GM21717 (cell line): ENCODE results near the gene PHPT1.
"Not testable (repeated sequence)": the region's sequence is repeated elsewhere in the genome, so short reads cannot be mapped to it uniquely, and the experiment has no call there.

ENCODE experiments used
- ATAC-seq: cut with Tn5 transposase; IDR thresholded peaks from one replicate; pipeline ENCODE4 v1.9.1; 2021; ENCODE audit warnings: mild to moderate bottlenecking, moderate library complexity; ENCODE audit not compliant: unreplicated experiment

Gene PHPT1

DNA sequence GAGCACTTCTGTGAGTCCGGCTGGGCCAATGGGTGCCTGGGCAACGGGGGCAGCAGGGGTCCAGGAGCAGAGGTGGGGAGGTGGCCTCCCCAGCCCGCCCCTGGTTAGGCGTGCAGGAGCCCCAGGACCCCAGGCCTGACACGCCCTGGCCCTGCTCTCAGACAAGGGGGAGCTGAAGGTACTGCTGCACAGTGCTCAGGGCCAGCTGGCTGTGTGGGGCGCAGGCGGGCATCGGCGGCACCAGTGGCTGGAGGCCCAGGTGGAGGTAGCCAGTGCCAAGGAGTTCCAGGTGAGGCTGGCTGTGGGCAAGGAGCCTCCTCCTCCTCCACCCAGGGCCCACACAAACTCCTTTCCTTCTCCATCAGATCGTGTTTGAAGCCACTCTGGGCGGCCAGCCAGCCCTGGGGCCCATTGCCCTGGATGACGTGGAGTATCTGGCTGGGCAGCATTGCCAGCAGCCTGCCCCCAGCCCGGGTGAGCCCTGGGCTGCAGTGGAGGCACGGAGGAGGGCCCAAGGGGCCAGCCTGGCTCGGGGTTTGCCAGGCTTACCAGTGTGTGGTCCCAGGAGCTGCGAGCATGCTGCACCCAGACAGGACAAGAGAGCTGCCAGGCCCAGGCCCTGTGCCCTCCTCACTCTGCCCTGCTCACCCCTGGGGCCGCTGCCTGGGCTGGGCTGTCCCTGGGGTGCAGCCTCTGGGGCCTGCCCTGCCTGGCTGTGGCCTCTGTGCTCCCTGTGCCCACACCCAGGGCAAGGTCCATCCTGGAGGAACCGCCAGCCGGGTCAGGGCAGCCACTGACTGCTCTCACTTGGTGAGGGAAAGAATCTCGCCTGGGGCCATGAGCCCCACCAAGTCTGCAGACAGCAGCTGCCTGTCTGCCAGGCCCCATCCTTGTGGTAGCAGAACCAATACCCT lies 9.9 kb downstream of the PHPT1 start:
- ATAC-seq: no peak

DNA sequence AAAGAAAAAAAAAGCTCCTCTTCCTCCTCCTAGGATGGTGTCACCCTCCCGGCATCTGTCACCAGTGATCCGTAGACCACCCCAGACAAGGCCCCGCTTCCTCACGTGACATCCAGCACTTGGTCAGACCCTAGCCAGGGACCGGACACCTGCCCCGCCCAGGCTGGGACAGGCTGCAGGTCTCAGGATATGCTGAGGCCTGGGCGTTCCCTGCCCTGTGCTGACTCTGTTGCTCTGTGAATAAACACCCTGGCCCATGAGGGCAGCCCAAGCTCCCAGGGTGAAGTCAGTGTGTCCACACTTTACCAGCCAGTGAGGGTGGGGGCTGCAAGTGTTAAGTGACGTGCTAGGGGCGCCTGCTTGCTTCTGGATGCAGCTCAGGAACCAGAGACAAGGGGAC lies 11.3 kb downstream of the PHPT1 start:
- no peak for ATAC-seq

DNA sequence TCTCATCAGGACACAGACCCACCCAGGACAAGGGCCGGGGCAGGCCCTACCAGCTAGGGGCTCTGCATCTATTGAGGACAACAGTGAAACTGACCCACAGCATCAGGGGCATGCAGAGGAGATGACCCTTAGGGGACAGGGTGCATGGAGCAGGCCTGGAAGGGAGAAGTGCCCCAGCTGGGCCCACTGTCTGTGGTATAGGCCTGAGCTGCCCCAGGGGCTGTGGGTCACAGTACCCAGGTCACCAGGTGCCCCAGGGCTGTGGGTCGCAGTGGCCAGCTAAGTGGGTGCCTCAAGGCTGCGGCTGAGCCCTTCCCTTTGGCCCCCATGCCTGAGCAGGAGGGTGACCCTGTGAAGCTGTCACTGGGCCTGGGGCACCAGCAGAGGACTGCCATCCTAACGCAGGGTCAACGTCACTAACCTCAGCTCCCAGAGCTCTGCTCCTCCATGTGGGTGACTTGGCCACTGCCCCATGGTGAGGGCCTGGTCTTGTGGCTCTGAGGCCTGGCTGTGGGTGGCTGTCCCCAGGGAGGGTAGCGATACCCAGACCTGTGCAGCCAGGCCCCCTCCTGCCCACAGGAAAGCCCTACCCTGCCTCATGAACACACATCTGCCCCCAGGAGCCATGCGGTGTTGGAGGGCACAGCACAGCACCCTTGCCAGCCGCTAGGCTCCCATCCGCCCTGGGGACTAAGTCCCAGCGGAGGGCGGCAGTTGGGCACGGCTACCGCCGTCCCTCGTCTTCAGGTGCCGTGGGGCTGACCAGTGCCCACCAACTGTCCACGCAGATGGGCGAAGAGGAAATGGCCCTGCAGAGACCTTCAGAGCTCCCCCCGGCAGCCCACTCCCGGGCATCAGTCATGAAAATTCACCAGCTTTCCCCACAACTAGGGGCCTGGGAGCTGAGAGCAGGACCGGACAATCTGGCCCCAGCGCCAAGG lies 12.0 kb downstream of the PHPT1 start:
- no peak for ATAC-seq

DNA sequence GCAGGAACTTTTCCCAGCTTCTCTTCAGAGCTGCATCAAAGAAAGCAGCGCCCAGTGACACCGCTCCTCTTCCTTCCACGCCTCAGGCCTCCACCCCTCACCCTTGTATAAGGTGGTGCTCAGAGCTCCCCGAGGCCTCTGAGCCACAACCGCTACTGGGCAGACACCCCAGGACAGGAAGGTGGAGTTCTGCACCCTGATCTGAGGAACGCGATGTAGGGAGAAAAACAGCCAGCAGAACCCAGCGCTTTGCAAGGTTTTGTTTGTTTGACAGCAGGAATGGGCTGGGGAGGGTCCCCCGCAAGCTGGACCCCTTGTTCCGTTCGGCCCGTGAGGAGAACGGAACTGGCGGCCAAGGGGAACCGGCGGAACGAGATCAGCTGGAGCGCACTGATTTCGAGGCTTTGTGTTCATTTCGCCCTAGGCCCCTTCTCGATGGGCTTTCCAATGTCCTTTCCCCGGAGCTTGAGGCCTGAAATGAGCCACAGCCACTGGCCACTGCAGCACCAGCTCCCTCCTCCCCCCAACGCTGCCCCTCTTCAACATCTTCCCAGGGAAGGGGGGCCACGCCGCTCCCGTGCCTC lies 12.8 kb downstream of the PHPT1 start:
- no peak for ATAC-seq

DNA sequence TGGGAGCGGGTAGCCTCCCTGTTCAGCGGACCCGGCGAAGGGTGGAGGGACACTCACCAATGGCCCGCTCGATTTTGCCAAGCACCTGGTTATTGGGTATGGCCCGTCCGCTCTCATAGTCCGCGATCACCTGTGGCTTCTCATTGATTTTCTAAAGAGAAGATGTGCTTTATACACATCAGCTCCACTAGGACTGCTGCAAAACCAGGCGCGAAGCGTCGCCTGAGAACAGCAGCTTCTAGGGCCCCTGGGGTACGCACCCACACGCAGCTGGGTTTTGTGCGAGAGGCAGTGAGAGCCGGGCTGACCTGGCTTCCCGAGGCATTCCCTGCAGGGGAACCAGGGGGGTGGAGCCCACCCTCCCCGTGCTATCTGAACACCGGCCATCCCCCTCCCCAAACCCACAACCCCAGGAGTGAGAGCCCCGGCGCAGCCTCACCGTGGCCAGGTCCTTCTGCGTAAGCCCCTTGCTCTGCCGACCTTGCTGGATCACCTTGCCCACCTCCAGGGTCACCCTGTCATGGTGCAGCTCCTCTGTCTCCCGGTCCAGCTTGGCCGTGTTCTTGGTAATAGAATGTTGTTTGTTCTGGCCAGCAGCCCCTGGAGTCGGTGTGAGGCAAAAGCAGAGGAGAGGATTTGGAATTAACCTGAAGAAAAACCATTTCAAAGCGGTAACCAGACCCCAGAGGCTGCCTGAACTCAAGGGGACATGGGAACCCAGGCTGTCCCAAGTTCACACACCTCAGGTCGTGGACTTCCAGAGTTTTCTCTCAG lies 13.8 kb downstream of the PHPT1 start:
- ATAC-seq: no peak

DNA sequence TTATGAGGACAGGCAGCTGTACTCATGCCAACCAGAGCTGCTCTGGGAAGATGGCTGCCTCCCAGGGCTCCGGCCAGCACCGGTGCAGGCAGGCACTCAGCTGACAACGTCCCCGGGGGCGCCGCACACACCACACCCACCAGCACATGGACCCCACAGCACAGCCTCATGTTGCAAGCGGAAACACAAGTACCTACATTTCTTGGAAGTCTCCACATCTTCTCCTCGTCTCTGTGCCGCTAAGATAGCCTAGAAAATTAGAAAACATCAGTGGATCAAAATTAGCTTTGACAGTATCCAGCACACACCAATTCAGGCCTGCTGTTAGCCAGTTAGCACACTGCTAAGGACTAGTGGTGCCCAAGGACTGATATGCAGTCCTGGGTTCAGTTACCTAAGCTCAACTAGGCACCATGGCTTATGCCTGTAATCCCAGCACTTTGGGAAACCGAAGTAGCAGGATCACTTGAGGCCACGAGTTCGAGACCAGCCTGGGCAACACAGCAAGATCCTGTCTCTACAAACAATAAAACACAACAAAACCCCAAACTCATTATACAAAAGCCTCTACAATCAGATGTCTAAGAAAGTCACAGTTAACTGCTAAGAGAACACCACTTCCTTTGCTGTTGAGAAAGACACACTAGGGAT lies 14.5 kb downstream of the PHPT1 start:
- ATAC-seq: no peak

DNA sequence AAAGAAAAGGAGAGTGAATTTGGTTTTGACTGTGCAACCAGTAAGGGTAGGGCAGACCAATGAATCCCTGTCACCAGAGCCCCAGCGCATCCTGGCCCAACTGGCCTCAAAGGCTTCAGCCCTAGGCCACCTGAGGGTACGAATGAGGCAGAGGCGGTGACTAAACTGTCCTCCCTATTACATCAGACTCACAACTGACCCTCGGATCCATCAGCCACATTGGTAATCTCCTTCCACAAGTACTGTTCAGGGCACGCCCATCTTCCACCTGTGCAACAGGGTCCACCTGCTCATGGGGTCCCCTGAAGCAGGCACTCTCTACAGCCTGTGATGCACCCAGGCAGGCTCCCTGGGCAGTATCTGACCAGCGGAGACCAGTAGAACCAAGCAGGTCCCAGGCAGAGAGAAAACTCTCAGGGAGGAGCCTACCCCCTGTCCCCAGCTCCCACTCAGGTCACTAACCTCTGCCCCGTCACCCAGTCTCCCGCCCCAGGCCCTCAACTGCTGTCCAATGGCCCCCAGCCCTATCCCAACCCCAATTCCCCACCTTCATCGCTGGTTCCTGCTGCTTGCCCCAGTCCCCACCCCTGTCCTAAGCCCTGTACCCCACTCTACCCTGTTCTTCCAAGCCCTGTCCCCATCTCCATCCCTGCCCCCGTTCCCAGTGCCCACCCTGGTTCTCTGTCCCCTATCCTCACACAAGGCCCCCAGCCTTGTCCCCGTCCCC lies 16.0 kb downstream of the PHPT1 start:
- no peak for ATAC-seq

DNA sequence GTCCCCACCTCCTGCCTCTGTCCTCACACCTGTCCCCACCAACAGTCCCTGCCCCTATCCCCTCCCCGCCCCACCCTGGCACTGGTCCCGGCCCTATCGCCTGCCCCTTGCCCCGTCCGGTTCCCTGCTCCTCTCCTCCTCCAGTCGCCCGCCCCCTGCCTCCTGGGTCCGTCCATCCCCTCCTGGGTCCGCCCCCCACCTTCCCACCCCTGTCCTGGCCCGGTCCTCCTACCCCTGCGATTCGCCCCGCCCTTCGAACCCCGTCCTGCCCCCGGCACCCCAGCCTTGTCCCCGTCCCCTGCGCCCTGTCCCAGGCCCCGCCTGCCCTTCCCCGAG lies 16.5 kb downstream of the PHPT1 start:
- ATAC-seq: no peak

DNA sequence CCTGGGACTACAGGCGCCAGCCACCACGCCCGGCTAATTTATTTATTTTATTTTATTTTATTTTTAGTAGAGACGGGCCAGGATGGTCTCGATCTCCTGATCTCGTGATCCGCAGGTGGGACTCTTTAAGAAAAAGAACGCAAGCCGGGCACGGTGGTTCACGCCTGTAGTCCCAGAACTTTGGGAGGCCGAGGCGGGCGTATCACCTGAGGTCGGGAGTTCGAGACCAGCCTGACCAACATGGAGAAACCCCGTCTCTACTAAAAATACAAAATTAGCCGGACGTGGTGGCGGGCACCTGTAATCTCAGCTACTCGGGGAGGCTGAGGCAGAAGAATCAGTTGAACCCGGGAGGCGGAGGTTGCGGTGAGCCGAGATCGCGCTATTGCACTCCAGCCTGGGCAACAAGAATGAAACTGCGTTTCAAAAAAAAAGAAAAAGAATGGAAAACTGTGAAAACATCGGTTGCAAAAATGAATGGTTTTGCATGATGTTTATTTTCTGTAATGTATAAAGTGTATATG lies 17.8 kb downstream of the PHPT1 start:
- not testable (repeated sequence) for ATAC-seq

DNA sequence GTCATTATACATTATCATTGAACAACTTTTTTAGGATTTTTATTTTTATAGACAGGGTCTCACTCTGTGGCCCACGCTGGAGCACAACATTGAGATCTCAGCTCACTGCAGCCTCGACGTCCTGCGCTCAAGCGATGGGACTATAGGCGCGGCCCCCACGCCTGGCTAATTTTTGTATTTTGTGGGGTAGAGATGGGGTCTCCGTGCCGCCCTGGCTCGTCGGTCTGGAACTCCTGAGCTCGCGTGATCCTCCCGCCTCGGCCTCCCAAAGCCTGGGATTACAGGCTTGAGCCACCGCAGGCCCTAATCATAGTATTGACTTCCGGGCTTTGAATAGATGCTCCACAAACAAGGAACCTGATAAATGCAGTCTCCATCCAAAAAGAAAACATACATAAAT lies 18.3 kb downstream of the PHPT1 start:
- no peak for ATAC-seq

DNA sequence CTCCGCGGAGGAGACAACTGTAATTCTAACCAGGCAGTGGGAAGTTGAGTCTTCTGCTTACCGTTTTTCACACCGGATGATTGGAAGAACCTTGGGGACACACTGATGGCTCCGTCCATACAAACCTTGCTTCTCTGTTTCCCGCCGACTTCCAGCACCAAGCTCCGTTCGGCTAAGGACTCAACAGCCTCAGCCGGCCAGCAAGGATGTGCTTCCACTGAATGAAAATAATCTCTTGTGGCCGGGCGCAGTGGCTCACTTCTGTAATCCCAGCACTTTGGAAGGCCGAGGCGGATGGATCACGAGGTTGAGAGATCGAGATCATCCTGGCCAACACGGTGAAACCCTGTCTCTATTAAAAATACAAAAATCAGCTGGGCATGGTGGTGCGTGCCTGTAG lies 18.7 kb downstream of the PHPT1 start:
- no peak for ATAC-seq

DNA sequence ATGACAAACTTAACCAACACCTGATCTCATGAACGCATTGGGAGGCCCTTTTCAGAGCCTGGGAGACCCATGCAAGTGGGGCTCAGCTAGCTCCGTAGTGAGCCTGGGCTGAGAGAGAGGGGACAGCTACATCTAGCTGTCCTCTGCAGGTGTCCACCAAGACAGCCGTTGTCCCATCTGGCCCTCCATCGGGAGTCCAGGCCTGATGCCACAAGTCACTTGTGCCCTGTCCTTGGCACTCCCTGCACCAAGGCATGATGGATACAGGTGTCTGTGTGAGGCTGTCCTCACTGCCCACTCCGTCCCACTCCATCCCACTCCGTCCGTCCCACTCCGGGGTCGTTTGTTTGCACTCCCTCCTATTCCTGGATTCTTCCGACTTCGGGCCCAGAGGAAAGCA lies 19.4 kb downstream of the PHPT1 start:
- no peak for ATAC-seq

DNA sequence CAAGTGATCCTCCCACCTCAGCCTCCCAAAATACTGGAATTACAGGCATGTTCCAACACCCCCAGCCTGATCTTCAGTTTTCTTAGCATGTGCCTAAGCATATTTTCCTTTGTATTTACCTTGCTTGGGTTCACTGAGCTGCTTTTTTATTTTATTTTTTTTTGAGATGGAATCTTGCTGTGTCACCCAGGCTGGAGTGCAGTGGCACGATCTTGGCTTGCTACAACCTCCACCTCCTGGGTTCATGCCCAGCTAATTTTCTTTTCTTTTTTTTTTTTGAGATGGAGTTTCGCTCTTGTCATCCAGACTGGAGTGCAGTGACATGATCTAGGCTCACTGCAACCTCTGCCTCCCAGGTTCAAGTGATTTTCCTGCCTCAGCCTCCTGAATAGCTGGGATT lies 20.4 kb downstream of the PHPT1 start:
- not testable (repeated sequence) for ATAC-seq

DNA sequence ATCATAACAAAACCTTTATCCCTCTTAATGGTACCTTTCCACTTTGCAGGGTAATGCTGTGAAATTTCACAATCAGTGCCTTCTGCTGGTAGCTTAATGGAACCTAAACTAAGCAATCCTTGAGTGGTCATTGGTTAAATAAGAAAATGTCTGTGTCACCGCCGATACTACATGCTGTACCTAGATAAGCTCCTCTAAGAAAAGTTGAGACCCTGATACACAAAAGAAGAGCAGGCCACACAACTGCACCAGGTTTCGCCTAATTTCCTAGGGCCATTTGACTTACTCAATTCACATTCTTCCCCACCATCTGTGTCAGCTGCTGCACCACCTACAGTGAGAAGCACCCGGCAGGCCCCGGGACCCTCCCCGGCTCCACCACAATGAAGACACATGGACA lies 25.9 kb downstream of the PHPT1 start:
- ATAC-seq: no peak

DNA sequence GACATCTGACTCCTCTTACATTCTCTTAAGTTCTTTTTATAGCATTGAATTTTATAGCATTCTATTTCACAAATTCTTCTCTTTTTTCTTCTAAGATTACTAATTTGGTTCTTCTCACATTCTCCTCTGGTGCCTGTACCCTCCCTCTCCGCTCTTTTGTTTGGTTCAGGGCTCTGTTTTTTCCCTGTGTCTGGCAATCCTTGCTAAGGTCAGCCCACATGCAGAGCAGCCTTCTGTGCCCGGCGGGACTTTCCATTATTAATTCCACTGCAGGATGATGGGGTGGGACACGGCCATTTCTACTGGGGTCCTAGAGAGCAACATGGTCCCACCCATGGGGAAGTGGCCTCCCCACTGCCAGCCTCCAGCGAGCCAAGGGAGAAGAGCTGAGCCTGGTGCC lies 27.3 kb downstream of the PHPT1 start:
- no peak for ATAC-seq

DNA sequence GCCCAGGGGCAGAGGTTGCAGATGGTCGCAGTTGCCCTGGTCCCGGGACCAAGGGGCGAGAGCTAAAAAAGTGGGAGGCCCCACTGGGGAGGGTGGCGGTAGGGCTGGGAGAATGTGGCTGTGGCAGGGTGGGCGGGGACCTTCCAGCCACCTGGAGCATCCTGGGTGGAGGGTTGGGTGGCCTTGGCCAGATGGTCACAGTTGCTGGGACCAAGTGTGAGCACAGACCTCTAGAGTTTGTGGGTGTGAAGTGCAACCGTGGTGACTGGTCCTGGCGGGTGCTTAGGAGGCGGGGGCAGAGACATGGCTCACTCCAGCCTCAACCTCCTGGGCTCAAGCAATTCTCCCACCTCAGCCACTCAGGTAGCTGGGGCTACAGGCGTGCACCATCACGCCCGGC lies 31.4 kb downstream of the PHPT1 start:
- no peak for ATAC-seq

DNA sequence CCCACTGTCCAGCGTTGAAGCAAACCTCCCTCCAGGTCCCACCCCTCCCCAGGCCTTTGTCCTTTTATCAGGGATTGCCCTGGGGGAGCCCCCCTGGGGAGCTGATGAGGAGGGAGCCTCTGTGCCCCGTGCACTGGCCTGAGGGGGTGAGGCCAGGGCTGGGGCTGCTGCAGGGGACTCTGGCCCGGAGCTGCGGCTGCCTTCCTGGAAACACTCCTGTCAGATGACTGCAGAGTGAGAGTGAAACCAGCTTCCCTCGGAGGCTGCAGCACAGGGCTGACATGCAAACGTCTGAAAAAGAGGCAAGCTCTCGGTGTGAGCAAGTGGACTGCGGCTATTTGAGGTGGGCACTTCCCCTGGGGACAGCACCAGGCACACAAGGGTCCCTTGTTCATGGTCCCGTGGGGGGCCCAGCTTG lies 32.5 kb downstream of the PHPT1 start:
- ATAC-seq: no peak

DNA sequence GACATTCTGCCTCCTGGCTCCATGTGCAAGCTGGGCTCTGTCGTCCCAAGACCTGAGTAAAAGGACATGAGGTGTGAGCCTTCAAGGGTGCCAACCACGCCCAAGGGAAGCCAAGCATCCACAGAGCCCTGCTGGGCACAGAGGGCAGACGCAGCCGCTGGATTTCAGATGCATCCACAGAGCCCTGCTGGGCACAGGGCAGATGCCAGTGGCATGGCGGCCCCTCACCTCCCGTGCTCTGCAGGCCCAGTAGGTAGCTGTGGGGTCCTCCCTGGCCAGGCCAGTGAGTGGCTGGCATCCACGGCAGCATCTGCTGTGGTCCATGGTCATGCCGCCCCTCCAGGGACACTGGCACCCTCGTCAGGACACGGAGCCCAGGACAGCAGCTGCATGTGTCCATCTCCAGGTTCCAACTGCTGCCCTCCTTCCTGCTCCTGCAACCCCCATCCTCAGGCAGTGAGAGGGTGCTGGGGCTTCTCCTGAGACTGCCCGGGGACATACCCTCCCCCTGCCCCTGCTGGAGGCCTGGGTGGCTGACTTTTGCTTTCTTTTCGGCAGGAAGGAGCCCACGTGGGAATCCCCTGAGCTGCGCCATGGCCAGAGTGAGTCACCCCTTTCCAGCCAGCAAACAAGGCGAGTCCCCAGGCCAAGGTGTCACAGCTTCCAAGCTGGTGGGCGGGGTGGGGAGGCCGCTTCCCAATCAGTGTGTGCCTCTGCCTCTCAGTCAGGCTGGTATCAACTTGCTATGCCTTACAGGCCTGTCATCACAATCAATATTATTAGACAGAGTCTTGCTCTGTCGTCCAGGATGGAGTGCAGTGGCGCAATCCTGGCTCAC lies 33.1 kb downstream of the PHPT1 start:
- ATAC-seq: peak; percentile 35

DNA sequence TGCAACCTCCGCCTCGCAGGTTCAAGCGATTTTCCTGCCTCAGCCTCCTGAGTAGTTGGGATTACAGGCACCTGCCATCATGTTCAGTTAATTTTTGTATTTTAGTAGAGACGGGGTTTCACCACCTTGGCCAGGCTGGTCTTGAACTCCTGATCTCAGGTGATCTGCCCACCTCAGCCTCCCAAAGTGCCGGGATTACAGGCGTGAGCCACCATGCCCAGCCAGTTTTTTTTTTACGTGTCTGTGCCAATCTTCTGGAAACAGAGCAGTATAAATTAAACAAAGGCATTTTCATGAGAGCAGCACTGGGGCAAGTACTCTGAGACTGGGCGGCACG lies 33.7 kb downstream of the PHPT1 start:
- ATAC-seq: not testable (repeated sequence)
